Smooth muscle cell (in vitro differentiated cells): ENCODE data around the gene P4HA1. TPM values are rescaled to one million over a fixed set of nuclear protein-coding genes. Genes with fewer than 3 reads are reported as not detected.
"Not testable (repeated sequence)": the region's sequence is repeated elsewhere in the genome, so short reads cannot be mapped to it uniquely, and the experiment has no call there.

ENCODE experiments used
- DNase-seq: peaks from one replicate; lab custom pipeline; 2025; ENCODE audit not compliant: unreplicated experiment; lab: John Stamatoyannopoulos, UW
- H2AFZ ChIP-seq: fragments of 200-600 bp; sonication (generic); 2 replicates; pipeline ENCODE4 v1.6.0; 2016; ENCODE audit warnings: antibody characterized with exemption, low read depth, mild to moderate bottlenecking
- H3F3A ChIP-seq: fragments of 200-600 bp; sonication (generic); 2 replicates; pipeline ENCODE4 v1.6.0; 2017; ENCODE audit warnings: antibody characterized with exemption, low read depth
- H3K27ac ChIP-seq: fragments of 200-600 bp; sonication (generic); 2 replicates; pipeline ENCODE4 v1.5.1; 2016; ENCODE audit warnings: low read depth, mild to moderate bottlenecking
- H3K27me3 ChIP-seq: fragments of 200-600 bp; sonication (generic); 2 replicates; pipeline ENCODE4 v1.6.1; 2016; ENCODE audit warnings: low read depth, mild to moderate bottlenecking
- H3K36me3 ChIP-seq: fragments of 200-600 bp; sonication (generic); 2 replicates; pipeline ENCODE4 v1.5.1; 2016; ENCODE audit warnings: low read depth
- H3K4me1 ChIP-seq: fragments of 200-600 bp; sonication (generic); 2 replicates; pipeline ENCODE4 v1.5.1; 2016; ENCODE audit warnings: low read depth
- H3K4me2 ChIP-seq: fragments of 200-600 bp; sonication (generic); 2 replicates; pipeline ENCODE4 v1.6.0; 2016; ENCODE audit warnings: mild to moderate bottlenecking
- H3K4me3 ChIP-seq: fragments of 200-600 bp; sonication (generic); 2 replicates; pipeline ENCODE4 v1.5.1; 2016; ENCODE audit warnings: mild to moderate bottlenecking
- H3K79me2 ChIP-seq: fragments of 200-600 bp; sonication (generic); 2 replicates; pipeline ENCODE4 v1.6.0; 2016; ENCODE audit warnings: low read depth, mild to moderate bottlenecking
- H3K9ac ChIP-seq: fragments of 200-600 bp; sonication (generic); 2 replicates; pipeline ENCODE4 v1.6.0; 2016; ENCODE audit warnings: low read depth
- H3K9me3 ChIP-seq: fragments of 200-600 bp; sonication (generic); replicated peaks from 2 replicates; pipeline ENCODE4 v1.5.1; 2016; ENCODE audit warnings: low read depth
- H4K20me1 ChIP-seq: fragments of 200-600 bp; sonication (generic); 2 replicates; pipeline ENCODE4 v1.6.0; 2016; ENCODE audit warnings: low read depth
- CTCF ChIP-seq: fragments of 200-600 bp; sonication (generic); IDR thresholded peaks from 2 replicates; pipeline ENCODE4 v1.5.1; 2017; ENCODE audit warnings: borderline replicate concordance, mild to moderate bottlenecking, antibody characterized with exemption; ENCODE audit not compliant: insufficient read depth, poor library complexity, severe bottlenecking
- WGBS: methylation state at CpG from one replicate; pipeline ENCODE4 v1.1.7; 2016; ENCODE audit warnings: low lambda C conversion rate; 5-methylcytosine and 5-hydroxymethylcytosine counted together
- polyA plus RNA-seq: library from polyadenylated mRNA; unstranded; fragments of >200 nt; fragmentation: Nextera tagmentation; extraction: Ambion mirVana; gene quantifications from 2 replicates; pipeline ENCODE4 v1.2.1, GENCODE V29; 2016
- total RNA-seq: library from RNA; depleted of rRNA; stranded (reverse); fragments of >200 nt; gene quantifications from 2 replicates; pipeline ENCODE4 v1.2.3, GENCODE V29; 2014

P4HA1 gene
- total and polyA plus RNA-seq, 2 experiments from 2014 or later, result 467 to 489 TPM

- H3F3A ChIP-seq, result peaks cover 18% of the 10 kb centered on the region
- H3K36me3 ChIP-seq, result peaks cover 38% of the 10 kb centered on the region
These were observed 54.5 kb downstream of the P4HA1 start for GRCh38 chr10:73042130-73042529.

GRCh38 chr10:73039635-73040034 is 57.0 kb downstream of the P4HA1 start:
- Histone ChIP-seq H3F3A (peaks cover 12% of the 10 kb centered on the region), H3K36me3 (peaks cover 23% of the 10 kb centered on the region), H3K4me3 (no peak overlapping the region), H4K20me1 (peaks cover 95% of the 10 kb centered on the region), H2AFZ (no peak overlapping the region), H3K27me3 (no peaks in the 10 kb centered on the region), H3K79me2 (peaks cover 20% of the 10 kb centered on the region), H3K4me2 (no peak overlapping the region), H3K27ac (peak overlapping the region; percentile 56), H3K9ac (no peak overlapping the region), H3K9me3 (no peaks in the 10 kb centered on the region), H3K4me1 (no peaks in the 10 kb centered on the region)
- no peak for DNase-seq
- 87% methylated on average over 3 of the region's 3 CpGs for WGBS
- TF ChIP-seq CTCF, result no peak

More at GRCh38 chr10:73042130-73042529, 54.5 kb downstream of the P4HA1 start:
- WGBS, result 97% methylated on average over 5 of the region's 5 CpGs
- Histone ChIP-seq H3K27me3 (no peaks in the 10 kb centered on the region), H3K9ac (no peak overlapping the region), H2AFZ (no peak overlapping the region), H3K27ac (peak overlapping the region; percentile 51), H3K4me1 (no peaks in the 10 kb centered on the region), H4K20me1 (peaks cover 95% of the 10 kb centered on the region), H3K4me3 (no peak overlapping the region), H3K79me2 (peaks cover 18% of the 10 kb centered on the region), H3K4me2 (no peak overlapping the region), H3K9me3 (no peaks in the 10 kb centered on the region)
- no peak for TF ChIP-seq CTCF
- no peak for DNase-seq

- Histone ChIP-seq H4K20me1 (peaks cover 97% of the 10 kb centered on the region), H3K36me3 (peaks cover 27% of the 10 kb centered on the region), H3K79me2 (peaks cover 38% of the 10 kb centered on the region)
- not testable (repeated sequence) for H3K4me3 ChIP-seq, H3K4me2 ChIP-seq, H3K9me3 ChIP-seq, H3K9ac ChIP-seq, H2AFZ ChIP-seq, H3K4me1 ChIP-seq, H3F3A ChIP-seq, H3K27ac ChIP-seq, H3K27me3 ChIP-seq, DNase-seq
- 88% methylated on average over 6 of the region's 6 CpGs for WGBS
These were observed 60.4 kb downstream of the P4HA1 start for GRCh38 chr10:73036285-73036684.

GRCh38 chr10:73032536-73032935 is 64.1 kb downstream of the P4HA1 start:
- H3K27ac ChIP-seq, result no peak overlapping the region

GRCh38 chr10:73026623-73027022 is 70.0 kb downstream of the P4HA1 start:
- 86% methylated on average over 1 of the region's 1 CpG for WGBS
- not testable (repeated sequence) for H3F3A ChIP-seq, H3K9me3 ChIP-seq, H3K27me3 ChIP-seq, H2AFZ ChIP-seq, H3K4me1 ChIP-seq, H3K4me2 ChIP-seq, H3K9ac ChIP-seq, H3K27ac ChIP-seq, DNase-seq, H3K4me3 ChIP-seq
- Histone ChIP-seq H4K20me1 (peaks cover 90% of the 10 kb centered on the region), H3K36me3 (peaks cover 34% of the 10 kb centered on the region), H3K79me2 (peaks cover 51% of the 10 kb centered on the region)

More at GRCh38 chr10:73032536-73032935, 64.1 kb downstream of the P4HA1 start:
- 95% methylated on average over 6 of the region's 6 CpGs for WGBS
- TF ChIP-seq CTCF, result no peak
- Histone ChIP-seq H3K4me2 (no peak overlapping the region), H3K4me3 (no peak overlapping the region), H4K20me1 (peaks cover 98% of the 10 kb centered on the region), H3K9ac (no peak overlapping the region), H3K9me3 (no peaks in the 10 kb centered on the region), H3K79me2 (peaks cover 46% of the 10 kb centered on the region), H2AFZ (no peak overlapping the region), H3K4me1 (peaks cover 7% of the 10 kb centered on the region), H3K27me3 (no peaks in the 10 kb centered on the region), H3F3A (peaks cover 6% of the 10 kb centered on the region), H3K36me3 (peaks cover 49% of the 10 kb centered on the region)
- DNase-seq, result no peak

- not testable (repeated sequence) for H3K4me1 ChIP-seq, H3K36me3 ChIP-seq, DNase-seq, H3F3A ChIP-seq, H3K4me2 ChIP-seq, H3K4me3 ChIP-seq, H2AFZ ChIP-seq, H3K27me3 ChIP-seq, H3K9me3 ChIP-seq, H3K9ac ChIP-seq, H3K27ac ChIP-seq
- Histone ChIP-seq H4K20me1 (peaks cover 90% of the 10 kb centered on the region), H3K79me2 (peaks cover 59% of the 10 kb centered on the region)
- 96% methylated on average over 7 of the region's 7 CpGs for WGBS
These were observed 73.1 kb downstream of the P4HA1 start for GRCh38 chr10:73023455-73024070.
